ENCODE results near the gene CRYBG1. TPM values are rescaled to one million over a fixed set of nuclear protein-coding genes. Genes with fewer than 3 reads are reported as not detected.

The CRYBG1 gene
- total RNA-seq, 1 donor from 2014 or later, result 24.9 TPM

DNA sequence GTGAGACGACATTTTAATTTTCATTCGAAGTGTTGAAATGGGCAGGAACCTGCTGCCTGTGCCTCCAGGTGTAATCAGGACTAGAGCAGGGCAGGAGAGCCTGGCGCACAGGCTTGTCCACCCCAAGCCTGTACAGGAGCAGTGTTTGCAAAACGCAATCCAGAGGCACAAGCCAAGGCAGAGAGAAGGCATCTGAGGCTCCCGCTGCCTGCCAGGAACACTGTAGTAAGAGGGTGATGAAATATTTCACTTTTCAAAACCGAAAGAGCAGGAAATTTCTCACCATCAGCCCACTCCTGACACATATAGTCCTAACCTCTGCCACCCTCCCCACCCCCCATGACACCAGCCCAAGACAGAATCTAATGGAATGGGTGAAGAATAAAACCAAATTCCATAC, 136.3 kb downstream of the CRYBG1 start:
- Histone ChIP-seq H3K27me3 (no peaks in the 10 kb centered on the region), H3K36me3 (no peaks in the 10 kb centered on the region), H3K4me1 (peaks cover 5% of the 10 kb centered on the region), H3K4me3 (no peak overlapping the region), H3K9me3 (no peaks in the 10 kb centered on the region), H3K27ac (peak overlapping the region; percentile 32)
- DNase-seq, result peak; percentile 78
- intact Hi-C loops (cut with DNase I), result no loop called here
- peak; percentile 98 for ATAC-seq
- TF ChIP-seq, protein P1, sequence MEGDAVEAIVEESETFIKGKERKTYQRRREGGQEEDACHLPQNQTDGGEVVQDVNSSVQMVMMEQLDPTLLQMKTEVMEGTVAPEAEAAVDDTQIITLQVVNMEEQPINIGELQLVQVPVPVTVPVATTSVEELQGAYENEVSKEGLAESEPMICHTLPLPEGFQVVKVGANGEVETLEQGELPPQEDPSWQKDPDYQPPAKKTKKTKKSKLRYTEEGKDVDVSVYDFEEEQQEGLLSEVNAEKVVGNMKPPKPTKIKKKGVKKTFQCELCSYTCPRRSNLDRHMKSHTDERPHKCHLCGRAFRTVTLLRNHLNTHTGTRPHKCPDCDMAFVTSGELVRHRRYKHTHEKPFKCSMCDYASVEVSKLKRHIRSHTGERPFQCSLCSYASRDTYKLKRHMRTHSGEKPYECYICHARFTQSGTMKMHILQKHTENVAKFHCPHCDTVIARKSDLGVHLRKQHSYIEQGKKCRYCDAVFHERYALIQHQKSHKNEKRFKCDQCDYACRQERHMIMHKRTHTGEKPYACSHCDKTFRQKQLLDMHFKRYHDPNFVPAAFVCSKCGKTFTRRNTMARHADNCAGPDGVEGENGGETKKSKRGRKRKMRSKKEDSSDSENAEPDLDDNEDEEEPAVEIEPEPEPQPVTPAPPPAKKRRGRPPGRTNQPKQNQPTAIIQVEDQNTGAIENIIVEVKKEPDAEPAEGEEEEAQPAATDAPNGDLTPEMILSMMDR (IDR thresholded peaks at IDR 0.05), result no peak

DNA sequence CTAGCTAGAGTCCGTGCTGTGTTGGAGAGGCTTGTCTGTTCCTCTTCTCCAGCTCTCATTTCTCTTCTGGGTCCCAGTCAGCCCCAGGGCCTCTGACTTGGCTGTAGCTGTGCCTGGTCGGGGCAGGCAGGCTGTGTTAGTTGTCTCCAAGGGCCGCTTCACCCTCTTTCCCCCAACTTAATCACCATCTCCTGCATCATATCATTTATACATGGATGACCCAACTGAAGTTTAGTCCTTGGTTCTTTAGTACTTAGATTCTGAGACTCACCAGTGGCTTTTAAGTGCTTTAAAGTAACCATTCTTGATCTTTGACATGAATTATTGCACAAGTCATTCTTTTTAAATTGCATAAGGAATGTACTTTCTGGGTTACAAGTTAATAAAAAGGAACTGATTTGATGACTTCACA, 141.4 kb downstream of the CRYBG1 start:
- Histone ChIP-seq H3K4me1 (no peaks in the 10 kb centered on the region), H3K27me3 (no peaks in the 10 kb centered on the region), H3K36me3 (no peaks in the 10 kb centered on the region), H3K27ac (peak overlapping the region; percentile 70), H3K4me3 (peak overlapping the region; percentile 17), H3K9me3 (no peaks in the 10 kb centered on the region)
- intact Hi-C loops (cut with DNase I), result no loop called here
- TF ChIP-seq, protein P1 (IDR thresholded peaks at IDR 0.05), result no peak
- ATAC-seq, result peak; percentile 87
- peak; percentile 70 for DNase-seq

DNA sequence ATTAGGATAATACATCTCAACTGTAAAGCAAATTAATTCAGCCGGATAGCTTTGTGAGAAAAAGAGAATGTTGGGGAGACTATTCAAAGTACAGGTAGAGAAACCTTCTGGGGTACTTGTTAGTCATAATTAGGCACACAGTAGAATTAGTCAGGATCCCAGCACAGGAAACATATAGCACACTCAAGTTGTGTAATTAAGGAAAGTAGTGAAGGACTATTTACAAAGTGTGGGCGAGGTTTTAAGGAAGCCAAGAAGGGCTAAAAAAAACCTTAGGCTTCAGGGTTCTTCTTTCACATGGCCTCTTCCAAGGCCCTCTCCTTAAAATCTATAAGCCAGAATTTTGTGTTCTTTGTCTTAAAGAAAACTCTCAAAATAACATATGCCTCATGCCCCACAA, 142.0 kb downstream of the CRYBG1 start:
- H3K36me3 ChIP-seq, result no peaks in the 10 kb centered on the region

DNA sequence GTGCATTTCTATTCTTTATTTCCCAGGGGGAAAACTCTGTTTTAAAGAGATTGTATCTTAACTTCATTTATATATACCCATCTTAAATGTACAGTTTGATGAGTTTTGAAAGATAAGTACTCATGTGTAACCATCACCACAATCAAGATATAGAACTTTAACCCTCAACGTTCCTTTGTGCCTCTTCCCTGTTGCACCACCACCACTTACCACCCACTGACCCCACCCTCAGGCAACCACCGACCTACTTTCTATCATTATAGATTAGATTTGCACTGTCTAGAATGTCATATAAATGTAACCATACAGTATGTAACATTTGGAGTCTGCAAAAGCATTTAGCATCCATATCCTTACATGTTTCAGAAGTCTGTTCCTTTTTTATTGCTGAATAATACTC, 147.8 kb downstream of the CRYBG1 start:
- Histone ChIP-seq H3K36me3 (no peaks in the 10 kb centered on the region), H3K4me1 (peaks cover 25% of the 10 kb centered on the region), H3K4me3 (no peak overlapping the region), H3K27me3 (no peaks in the 10 kb centered on the region), H3K27ac (no peak overlapping the region), H3K9me3 (no peaks in the 10 kb centered on the region)
- ATAC-seq (no peak), DNase-seq (no peak)
- intact Hi-C loops (cut with DNase I), result no loop called here
- TF ChIP-seq, protein P1 (IDR thresholded peaks at IDR 0.05), result no peak

More for the DNA sequence above, 142.0 kb downstream of the CRYBG1 start:
- intact Hi-C loops (cut with DNase I), result no loop called here
- TF ChIP-seq, protein P1 (IDR thresholded peaks at IDR 0.05), result no peak
- Histone ChIP-seq H3K9me3 (no peaks in the 10 kb centered on the region), H3K4me3 (no peak overlapping the region), H3K4me1 (no peaks in the 10 kb centered on the region), H3K27me3 (no peaks in the 10 kb centered on the region), H3K27ac (peak overlapping the region; percentile 70)
- ATAC-seq (peak; percentile 86), DNase-seq (no peak)

DNA sequence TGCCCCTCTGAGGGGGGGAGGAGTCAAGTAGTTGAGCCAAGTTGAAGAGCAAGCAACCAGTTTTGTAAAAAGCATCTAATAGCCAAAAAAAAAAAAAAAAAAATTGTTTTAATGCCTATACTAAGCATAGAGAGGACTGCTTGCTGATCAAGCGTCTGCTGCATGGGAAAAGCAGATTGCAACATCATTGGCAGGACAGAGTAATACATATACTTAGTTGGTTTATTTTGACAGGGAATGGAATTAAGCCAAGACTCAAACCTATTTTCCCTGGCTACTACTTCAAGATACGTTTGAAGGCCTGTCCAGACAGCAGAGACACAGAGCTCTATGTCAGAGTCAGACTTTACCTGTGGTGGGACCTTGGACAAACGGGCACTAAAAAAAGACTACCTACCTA, 148.3 kb downstream of the CRYBG1 start:
- no peak for ATAC-seq
- H3K4me1 ChIP-seq, result peaks cover 26% of the 10 kb centered on the region
- intact Hi-C loops (cut with DNase I), result no loop called here
- H3K36me3 ChIP-seq, result no peaks in the 10 kb centered on the region
- TF ChIP-seq, protein P1 (IDR thresholded peaks at IDR 0.05), result no peak
- no peaks in the 10 kb centered on the region for H3K9me3 ChIP-seq
- DNase-seq, result no peak
- H3K4me3 ChIP-seq, result no peak overlapping the region
- H3K27ac ChIP-seq, result no peak overlapping the region
- no peaks in the 10 kb centered on the region for H3K27me3 ChIP-seq

Data from upper lobe of right lung (tissue), 1 donor.